Dendritic cell treated with granulocyte-macrophage colony-stimulating factor and Interleukin-4, amounts not matched to agents 40 ng/mL and 50 ng/mL, for 4 days (primary cell): Measurements from ENCODE around the gene DNM3.

Source experiments
- H3K27ac Mint-ChIP-seq: one replicate; pipeline ENCODE4 v1.8.0; 2022; ENCODE audit warnings: mild to moderate bottlenecking, mixed read lengths
- H3K27me3 Mint-ChIP-seq: one replicate; pipeline ENCODE4 v1.8.0; 2022; ENCODE audit warnings: mild to moderate bottlenecking, mixed read lengths
- H3K36me3 Mint-ChIP-seq: one replicate; pipeline ENCODE4 v1.8.0; 2022; ENCODE audit warnings: low read depth, mixed read lengths
- H3K4me1 Mint-ChIP-seq: one replicate; pipeline ENCODE4 v1.8.0; 2022; ENCODE audit warnings: low read depth, mixed read lengths
- H3K4me3 Mint-ChIP-seq: one replicate; pipeline ENCODE4 v1.8.0; 2022; ENCODE audit warnings: mild to moderate bottlenecking, moderate library complexity, mixed read lengths
- H3K9me3 Mint-ChIP-seq: one replicate; pipeline ENCODE4 v1.8.0; 2022; ENCODE audit warnings: mixed read lengths
- intact Hi-C: fragments of 100-400 bp; cut with micrococcal nuclease; formaldehyde crosslinking; loops from one replicate; pipeline ENCODE4 v1.15.0; 2022

Gene DNM3

GRCh38 chr1:172323686-172324085, 482.4 kb downstream of the DNM3 start:
- Mint-ChIP-seq H3K27me3 (no peaks in the 10 kb centered on the region), H3K9me3 (no peaks in the 10 kb centered on the region)
- intact Hi-C loops: no loop called here

DNA sequence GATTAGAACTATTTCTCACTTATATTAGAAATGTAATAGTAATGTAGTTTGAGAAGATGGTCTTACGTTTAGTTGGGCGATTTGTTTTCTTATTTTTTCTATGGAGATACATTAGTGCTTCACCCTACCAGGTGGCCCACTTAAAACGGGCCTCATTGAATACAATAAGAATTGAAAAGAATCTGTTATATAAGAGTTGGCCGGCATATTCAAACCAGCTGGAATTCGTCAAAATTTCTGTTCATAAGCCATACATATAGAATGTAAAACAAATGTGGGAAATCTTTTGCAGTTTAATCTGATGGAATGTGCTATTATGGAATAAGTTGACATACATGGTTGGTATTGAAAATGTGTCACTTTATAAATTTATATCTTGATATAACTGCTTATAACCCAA, 482.8 kb downstream of the DNM3 start:
- no peaks in the 10 kb centered on the region for H3K36me3 Mint-ChIP-seq
- H3K9me3 Mint-ChIP-seq: no peaks in the 10 kb centered on the region
- H3K27me3 Mint-ChIP-seq: no peaks in the 10 kb centered on the region
- H3K4me3 Mint-ChIP-seq: no peak overlapping the region
- H3K4me1 Mint-ChIP-seq: no peaks in the 10 kb centered on the region
- intact Hi-C loops: no loop called here
- H3K27ac Mint-ChIP-seq: no peak overlapping the region

More at GRCh38 chr1:172323686-172324085, 482.4 kb downstream of the DNM3 start:
- H3K27ac Mint-ChIP-seq: no peak overlapping the region
- H3K36me3 Mint-ChIP-seq: no peaks in the 10 kb centered on the region
- H3K4me3 Mint-ChIP-seq: no peak overlapping the region
- H3K4me1 Mint-ChIP-seq: no peaks in the 10 kb centered on the region

DNA sequence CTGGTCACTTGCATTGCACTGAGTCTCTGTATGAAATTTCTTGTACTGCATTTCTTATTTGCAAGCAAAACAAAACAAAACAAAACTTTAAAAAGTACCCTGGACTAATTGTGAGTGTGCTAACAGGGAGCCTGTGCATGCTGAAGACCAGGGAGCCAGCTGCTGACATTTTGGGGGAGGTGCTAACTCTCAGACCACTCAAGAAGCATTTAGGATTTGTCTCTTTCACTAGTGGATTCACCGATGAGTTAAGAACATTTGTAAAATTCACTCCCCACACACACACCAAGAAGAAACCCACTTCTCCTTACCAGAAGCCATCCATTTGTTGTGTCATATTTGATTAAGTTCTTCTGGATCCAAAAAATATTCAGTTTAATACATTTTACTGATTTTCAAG, 483.5 kb downstream of the DNM3 start:
- intact Hi-C loops: no loop called here
- Mint-ChIP-seq H3K27ac (no peak overlapping the region), H3K4me3 (no peak overlapping the region), H3K36me3 (no peaks in the 10 kb centered on the region), H3K9me3 (no peaks in the 10 kb centered on the region), H3K27me3 (no peaks in the 10 kb centered on the region), H3K4me1 (no peaks in the 10 kb centered on the region)

DNA sequence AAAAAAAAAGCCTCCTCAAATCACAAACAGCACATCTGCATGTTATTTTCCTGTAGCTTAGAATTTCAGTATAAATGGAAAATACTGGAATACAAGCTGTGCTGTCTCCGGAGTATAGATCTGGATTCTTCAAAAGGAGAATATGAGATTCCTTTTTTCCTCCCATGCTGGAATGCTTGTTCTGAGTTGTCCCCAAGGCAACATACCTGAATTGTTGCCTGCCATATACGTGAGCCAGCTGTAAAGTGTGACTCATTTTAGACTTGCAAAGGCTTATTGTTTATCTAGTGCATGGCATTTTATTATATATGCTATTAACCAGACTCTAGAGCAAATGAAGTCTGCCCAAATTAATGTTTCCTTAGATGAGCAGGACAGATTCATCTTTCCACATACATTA, 484.2 kb downstream of the DNM3 start:
- Mint-ChIP-seq H3K27ac (no peak overlapping the region), H3K4me1 (no peaks in the 10 kb centered on the region), H3K9me3 (no peaks in the 10 kb centered on the region), H3K36me3 (no peaks in the 10 kb centered on the region), H3K27me3 (no peaks in the 10 kb centered on the region), H3K4me3 (no peak overlapping the region)
- intact Hi-C loops: no loop called here

- H3K4me1 Mint-ChIP-seq: no peaks in the 10 kb centered on the region
- H3K4me3 Mint-ChIP-seq: no peak overlapping the region
- intact Hi-C loops: no loop called here
- H3K36me3 Mint-ChIP-seq: no peaks in the 10 kb centered on the region
- H3K27ac Mint-ChIP-seq: no peak overlapping the region
- H3K9me3 Mint-ChIP-seq: no peaks in the 10 kb centered on the region
- no peaks in the 10 kb centered on the region for H3K27me3 Mint-ChIP-seq
Observed at GRCh38 chr1:172326136-172326535, 484.8 kb downstream of the DNM3 start.

GRCh38 chr1:172328266-172328665, 487.0 kb downstream of the DNM3 start:
- no peak overlapping the region for H3K4me3 Mint-ChIP-seq
- no peaks in the 10 kb centered on the region for H3K36me3 Mint-ChIP-seq
- no peaks in the 10 kb centered on the region for H3K4me1 Mint-ChIP-seq
- intact Hi-C loops: no loop called here
- no peaks in the 10 kb centered on the region for H3K27me3 Mint-ChIP-seq
- H3K9me3 Mint-ChIP-seq: no peaks in the 10 kb centered on the region
- no peak overlapping the region for H3K27ac Mint-ChIP-seq

DNA sequence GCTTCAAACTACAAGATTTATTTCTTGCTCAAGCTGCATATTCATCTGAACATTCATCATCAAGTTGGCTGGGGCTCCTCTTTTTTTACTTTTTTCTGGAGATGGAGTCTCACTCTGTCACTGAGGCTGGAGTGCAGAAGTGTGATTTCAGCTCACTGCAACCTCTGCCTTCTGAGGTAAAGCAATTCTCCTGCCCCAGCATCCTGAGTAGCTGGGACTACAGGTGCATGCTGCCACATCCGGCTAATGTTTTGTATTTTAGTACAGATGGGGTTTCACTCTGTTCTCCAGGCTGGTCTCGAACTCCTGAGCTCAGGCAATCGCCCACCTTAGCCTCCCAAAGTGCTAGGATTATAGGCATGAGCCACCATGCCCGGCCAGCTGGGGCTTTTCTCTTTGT, 490.9 kb downstream of the DNM3 start:
- Mint-ChIP-seq H3K36me3 (no peaks in the 10 kb centered on the region), H3K9me3 (no peaks in the 10 kb centered on the region), H3K4me1 (no peaks in the 10 kb centered on the region), H3K27me3 (no peaks in the 10 kb centered on the region), H3K27ac (no peak overlapping the region), H3K4me3 (no peak overlapping the region)
- intact Hi-C loops: no loop called here

GRCh38 chr1:172335377-172335776, 494.1 kb downstream of the DNM3 start:
- H3K27me3 Mint-ChIP-seq: no peaks in the 10 kb centered on the region
- no peak overlapping the region for H3K27ac Mint-ChIP-seq
- intact Hi-C loops: no loop called here
- H3K4me1 Mint-ChIP-seq: peaks cover 7% of the 10 kb centered on the region
- no peaks in the 10 kb centered on the region for H3K36me3 Mint-ChIP-seq
- no peak overlapping the region for H3K4me3 Mint-ChIP-seq
- no peaks in the 10 kb centered on the region for H3K9me3 Mint-ChIP-seq

DNA sequence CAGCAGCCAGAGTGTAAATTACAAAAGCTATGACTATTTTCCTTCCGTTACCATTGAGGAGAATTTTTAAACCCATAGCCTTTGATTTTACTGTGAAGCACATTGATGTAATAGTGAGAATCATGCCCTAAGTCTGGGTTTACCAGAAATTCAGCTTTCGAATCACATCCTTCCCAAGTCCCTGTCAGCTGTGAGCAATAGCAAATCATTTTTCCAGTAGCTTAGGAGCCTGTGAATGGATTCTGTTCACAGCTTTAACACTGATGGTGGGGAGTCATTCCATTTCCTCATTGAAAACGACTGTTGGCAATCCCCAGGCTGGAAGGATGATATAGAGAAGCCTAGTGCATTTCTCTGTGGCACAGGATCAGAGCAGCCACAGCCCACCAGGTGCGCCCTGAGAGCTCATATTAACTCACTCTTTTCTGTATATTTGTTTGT, 497.0 kb downstream of the DNM3 start:
- intact Hi-C loops: no loop called here
- Mint-ChIP-seq H3K36me3 (no peaks in the 10 kb centered on the region), H3K27me3 (no peaks in the 10 kb centered on the region), H3K9me3 (no peaks in the 10 kb centered on the region), H3K4me3 (no peak overlapping the region), H3K4me1 (peaks cover 29% of the 10 kb centered on the region), H3K27ac (no peak overlapping the region)

- Mint-ChIP-seq H3K9me3 (no peaks in the 10 kb centered on the region), H3K4me3 (no peak overlapping the region), H3K36me3 (no peaks in the 10 kb centered on the region), H3K27me3 (no peaks in the 10 kb centered on the region), H3K27ac (peak overlapping the region; percentile 68), H3K4me1 (peaks cover 31% of the 10 kb centered on the region)
- intact Hi-C loops: no loop called here
Observed at GRCh38 chr1:172339842-172340241, 498.5 kb downstream of the DNM3 start.

GRCh38 chr1:172340520-172340919, 499.2 kb downstream of the DNM3 start:
- Mint-ChIP-seq H3K27ac (peak overlapping the region; percentile 68), H3K4me1 (peaks cover 31% of the 10 kb centered on the region), H3K4me3 (no peak overlapping the region), H3K36me3 (no peaks in the 10 kb centered on the region), H3K9me3 (no peaks in the 10 kb centered on the region), H3K27me3 (no peaks in the 10 kb centered on the region)
- intact Hi-C loops: no loop called here

GRCh38 chr1:172341697-172342096, 500.4 kb downstream of the DNM3 start:
- peaks cover 10% of the 10 kb centered on the region for H3K9me3 Mint-ChIP-seq
- no peak overlapping the region for H3K4me3 Mint-ChIP-seq
- H3K27ac Mint-ChIP-seq: peak overlapping the region; percentile 71
- H3K36me3 Mint-ChIP-seq: no peaks in the 10 kb centered on the region
- H3K4me1 Mint-ChIP-seq: peaks cover 31% of the 10 kb centered on the region
- intact Hi-C loops: no loop called here
- H3K27me3 Mint-ChIP-seq: no peaks in the 10 kb centered on the region

- H3K4me3 Mint-ChIP-seq: no peak overlapping the region
- H3K4me1 Mint-ChIP-seq: peaks cover 31% of the 10 kb centered on the region
- intact Hi-C loops: no loop called here
- H3K9me3 Mint-ChIP-seq: peaks cover 20% of the 10 kb centered on the region
- no peaks in the 10 kb centered on the region for H3K36me3 Mint-ChIP-seq
- peak overlapping the region; percentile 71 for H3K27ac Mint-ChIP-seq
- H3K27me3 Mint-ChIP-seq: no peaks in the 10 kb centered on the region
Observed at GRCh38 chr1:172342584-172343239, 501.4 kb downstream of the DNM3 start.

DNA sequence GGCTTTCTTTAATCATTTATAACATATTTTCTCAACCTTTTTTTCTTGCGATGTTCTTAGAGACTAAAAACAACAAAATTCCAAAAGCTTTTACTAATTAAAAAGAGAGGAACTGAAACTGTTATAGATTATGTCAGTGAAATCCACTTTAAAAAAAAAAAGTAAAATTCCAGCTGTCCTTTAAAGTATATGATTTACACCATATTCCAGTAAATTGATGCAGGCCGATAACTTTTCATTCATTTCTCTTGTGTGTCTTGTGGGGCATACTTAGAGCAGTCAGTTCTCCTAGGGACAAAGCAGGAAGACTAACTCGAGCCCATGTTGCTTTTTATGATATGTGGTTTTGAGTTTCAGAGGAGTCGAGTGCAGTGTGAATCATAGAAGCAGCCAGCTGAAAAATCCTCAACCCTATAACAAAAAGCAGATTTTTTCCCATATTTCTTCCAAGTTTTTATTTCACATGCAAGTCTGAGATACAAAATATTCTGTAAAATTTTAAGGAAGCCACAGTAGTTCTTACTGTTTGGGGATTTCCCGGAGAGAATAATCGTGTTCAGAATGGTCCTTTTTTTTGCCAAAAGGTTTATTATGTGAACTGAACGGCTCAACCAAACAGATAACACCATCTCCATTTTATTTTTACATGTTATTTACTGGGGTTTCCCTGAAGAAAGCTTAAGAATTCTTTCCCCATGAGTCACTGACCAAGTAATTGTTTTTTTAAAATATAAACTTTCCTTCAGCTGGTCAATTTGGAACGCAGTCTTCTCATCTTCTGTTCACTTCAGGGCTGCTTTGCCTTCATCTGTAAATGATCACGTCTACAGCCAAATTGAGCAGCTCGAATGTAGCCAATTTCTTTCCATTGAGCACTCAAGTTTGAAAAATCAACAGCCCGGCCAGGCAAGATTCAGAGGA, 502.2 kb downstream of the DNM3 start:
- peaks cover 31% of the 10 kb centered on the region for H3K4me1 Mint-ChIP-seq
- H3K27me3 Mint-ChIP-seq: no peaks in the 10 kb centered on the region
- H3K36me3 Mint-ChIP-seq: no peaks in the 10 kb centered on the region
- intact Hi-C loops: no loop called here
- H3K9me3 Mint-ChIP-seq: peaks cover 27% of the 10 kb centered on the region
- peak overlapping the region; percentile 71 for H3K27ac Mint-ChIP-seq
- H3K4me3 Mint-ChIP-seq: no peak overlapping the region
